HG03354 (cell line): ENCODE results near the gene ADCK2.
"Not testable (repeated sequence)": the region's sequence is repeated elsewhere in the genome, so short reads cannot be mapped to it uniquely, and the experiment has no call there.

ENCODE experiments used
- ATAC-seq: cut with Tn5 transposase; IDR thresholded peaks from one replicate; pipeline ENCODE4 v1.9.1; 2021; ENCODE audit warnings: mild to moderate bottlenecking; ENCODE audit not compliant: unreplicated experiment, poor library complexity, severe bottlenecking

The ADCK2 gene

GRCh38 chr7:140645166-140645900 lies 27.4 kb upstream of the ADCK2 start:
- ATAC-seq = no peak

- peak; percentile 96 for ATAC-seq
These were observed 25.7 kb upstream of the ADCK2 start for GRCh38 chr7:140646931-140647647.

DNA sequence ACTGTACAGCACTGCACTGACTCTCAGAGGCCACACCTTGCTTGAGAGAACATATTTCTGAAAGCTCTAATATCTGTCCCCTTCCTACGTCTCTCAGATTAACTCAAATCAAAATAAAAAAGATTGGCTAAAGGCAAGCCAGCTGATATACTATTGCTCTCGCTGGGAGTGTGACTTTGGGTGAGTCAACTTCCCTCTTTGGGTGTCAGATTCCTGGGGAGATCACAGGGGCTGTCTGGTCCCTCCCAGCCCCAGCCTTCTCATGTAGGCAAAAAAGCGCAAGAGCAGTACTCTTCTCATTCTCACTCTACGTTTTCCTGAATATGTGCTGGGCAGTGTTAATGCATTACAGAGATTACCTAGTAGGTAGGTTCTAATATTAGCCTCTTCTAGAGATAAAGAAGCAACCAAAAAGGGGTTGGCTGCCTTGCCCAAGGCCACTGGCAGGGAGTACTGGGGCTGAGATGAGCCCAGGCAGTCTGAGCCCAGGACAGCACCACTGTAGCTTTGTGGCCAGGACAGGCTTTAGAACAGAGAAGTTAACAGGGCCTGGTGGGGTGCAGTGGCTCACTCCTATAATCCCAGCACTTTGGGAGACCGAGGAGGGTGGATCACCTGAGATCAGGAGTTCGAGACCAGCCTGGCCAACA lies 23.1 kb upstream of the ADCK2 start:
- ATAC-seq = no peak

- no peak for ATAC-seq
These were observed 22.4 kb upstream of the ADCK2 start for GRCh38 chr7:140650367-140650766.

DNA sequence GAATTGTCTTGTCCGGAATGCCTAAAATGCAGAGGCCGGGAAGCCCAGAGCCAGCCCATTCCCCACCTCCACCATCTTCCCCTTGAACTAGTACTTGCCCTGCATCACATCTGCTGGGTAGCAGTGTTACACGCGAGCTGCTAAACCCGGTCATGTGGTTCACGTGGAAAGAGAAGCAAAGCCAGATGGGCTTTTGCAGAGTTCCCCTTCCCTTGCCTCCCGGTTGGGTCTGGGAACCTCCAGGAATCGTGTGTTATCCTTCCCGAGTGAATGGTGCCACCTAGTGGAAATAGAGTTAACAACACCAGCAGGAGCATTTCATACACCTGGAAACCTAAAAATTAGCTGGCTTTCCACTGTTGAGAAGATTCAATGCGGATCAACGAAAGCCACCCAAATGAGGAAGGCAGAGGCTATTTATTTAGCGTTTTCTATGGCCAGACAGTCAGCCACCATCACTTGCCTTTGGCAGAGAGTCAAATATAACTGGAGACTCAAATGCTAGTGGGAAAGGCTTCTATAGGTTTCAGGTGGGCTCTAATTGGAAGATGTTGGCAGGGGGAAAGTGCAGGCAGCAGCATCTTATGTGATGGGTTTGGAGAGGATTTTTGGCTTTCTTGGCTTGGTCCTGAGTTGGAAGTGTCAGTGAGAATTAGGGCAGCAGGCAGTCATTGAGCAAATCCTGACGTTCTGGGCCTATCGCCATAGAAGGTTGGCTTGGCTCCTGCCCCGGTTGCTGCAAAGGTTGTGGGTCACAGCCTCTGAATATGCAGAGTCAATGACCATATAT lies 19.2 kb upstream of the ADCK2 start:
- no peak for ATAC-seq

DNA sequence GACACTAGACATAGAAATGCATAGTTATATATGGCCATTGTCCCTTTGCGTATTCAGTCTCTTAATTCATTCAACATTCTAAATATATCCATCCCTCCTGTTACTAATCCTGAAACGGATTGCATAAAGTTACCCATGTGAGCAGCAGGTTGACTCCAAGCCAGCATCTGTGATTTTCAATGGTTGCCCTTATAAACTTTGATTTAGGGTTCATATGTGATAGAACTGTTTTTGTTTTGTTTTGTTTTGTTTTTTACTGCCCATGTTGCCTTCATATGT lies 18.7 kb upstream of the ADCK2 start:
- no peak for ATAC-seq

GRCh38 chr7:140654661-140655060 lies 18.1 kb upstream of the ADCK2 start:
- no peak for ATAC-seq

- no peak for ATAC-seq
These were observed 17.0 kb upstream of the ADCK2 start for GRCh38 chr7:140655511-140656408.

GRCh38 chr7:140656548-140657515 lies 15.9 kb upstream of the ADCK2 start:
- ATAC-seq = peak; percentile 95

- no peak for ATAC-seq
These were observed 14.9 kb upstream of the ADCK2 start for GRCh38 chr7:140657891-140658290.

- no peak for ATAC-seq
These were observed 12.9 kb upstream of the ADCK2 start for GRCh38 chr7:140659856-140660255.

GRCh38 chr7:140661124-140661523 lies 11.6 kb upstream of the ADCK2 start:
- no peak for ATAC-seq

DNA sequence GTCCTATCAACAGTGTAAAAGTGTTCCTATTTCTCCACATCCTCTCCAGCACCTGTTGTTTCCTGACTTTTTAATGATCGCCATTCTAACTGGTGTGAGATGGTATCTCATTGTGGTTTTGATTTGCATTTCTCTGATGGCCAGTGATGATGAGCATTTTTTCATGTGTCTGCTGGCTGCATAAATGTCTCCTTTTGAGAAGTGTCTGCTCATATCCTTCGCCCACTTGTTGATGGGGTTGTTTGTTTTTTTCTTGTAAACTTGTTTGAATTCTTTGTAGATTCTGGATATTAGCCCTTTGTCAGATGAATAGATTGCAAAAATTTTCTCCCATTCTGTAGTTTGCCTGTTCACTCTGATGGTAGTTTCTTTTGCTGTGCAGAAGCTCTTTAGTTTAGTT lies 9.8 kb upstream of the ADCK2 start:
- ATAC-seq = not testable (repeated sequence)

DNA sequence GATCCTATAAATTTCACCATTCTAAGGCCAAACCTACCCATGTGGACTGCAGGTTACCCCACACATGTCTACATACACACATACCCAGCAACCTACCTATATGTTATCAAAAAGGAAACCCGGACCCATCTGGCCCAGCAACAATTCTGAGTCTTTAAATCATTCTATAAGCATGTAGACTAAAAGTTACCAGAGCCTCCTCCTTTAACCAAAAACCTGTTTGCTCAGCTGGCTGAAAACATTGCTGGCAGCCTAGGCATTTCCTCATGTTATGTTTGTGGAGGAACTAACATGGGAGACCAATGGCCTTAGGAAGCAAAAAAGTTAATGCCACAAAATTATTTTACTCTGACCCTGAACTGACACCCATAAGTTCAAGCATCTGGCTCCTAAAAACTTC lies 5.3 kb upstream of the ADCK2 start:
- no peak for ATAC-seq

GRCh38 chr7:140668641-140669040 lies 4.1 kb upstream of the ADCK2 start:
- no peak for ATAC-seq

- ATAC-seq = no peak
These were observed 3.4 kb upstream of the ADCK2 start for GRCh38 chr7:140669352-140669751.

GRCh38 chr7:140669862-140670261 lies 2.9 kb upstream of the ADCK2 start:
- not testable (repeated sequence) for ATAC-seq

- ATAC-seq = no peak
These were observed 2.3 kb upstream of the ADCK2 start for GRCh38 chr7:140670343-140670935.
